KMS-11 (cell line): ENCODE results near the gene CFD.

Experiments used
- H2AFZ ChIP-seq: fragments of 200-600 bp; sonication (generic); 2 replicates; pipeline ENCODE4 v1.6.1; 2016; ENCODE audit warnings: antibody characterized with exemption, mixed run types, low read depth
- H3K27ac ChIP-seq: fragments of 200-600 bp; sonication (generic); 2 replicates; pipeline ENCODE4 v1.6.1; 2016; ENCODE audit warnings: mild to moderate bottlenecking, mixed run types
- H3K27me3 ChIP-seq: fragments of 200-600 bp; sonication (generic); 2 replicates; pipeline ENCODE4 v1.6.1; 2017; ENCODE audit warnings: mild to moderate bottlenecking, low read depth, mixed run types, moderate library complexity; ENCODE audit not compliant: insufficient read depth
- H3K36me3 ChIP-seq: fragments of 200-600 bp; sonication (generic); 2 replicates; pipeline ENCODE4 v1.6.1; 2017; ENCODE audit warnings: mild to moderate bottlenecking, mixed run types; ENCODE audit not compliant: insufficient read depth
- H3K4me1 ChIP-seq: fragments of 200-600 bp; sonication (generic); 2 replicates; pipeline ENCODE4 v1.6.1; 2016; ENCODE audit warnings: mild to moderate bottlenecking, low read depth, mixed run types; ENCODE audit not compliant: poor library complexity, severe bottlenecking
- H3K4me2 ChIP-seq: fragments of 200-600 bp; sonication (generic); 2 replicates; pipeline ENCODE4 v1.7.0; 2016; ENCODE audit warnings: mild to moderate bottlenecking, mixed run types
- H3K4me3 ChIP-seq: fragments of 200-600 bp; sonication (generic); IDR thresholded peaks from 2 replicates; pipeline ENCODE4 v1.6.1; 2017; ENCODE audit warnings: low read depth, low read length, mixed read lengths; ENCODE audit not compliant: insufficient read depth
- H3K79me2 ChIP-seq: fragments of 200-600 bp; sonication (generic); 2 replicates; pipeline ENCODE4 v1.6.1; 2016; ENCODE audit warnings: low read depth, mixed run types; ENCODE audit not compliant: insufficient read depth
- H3K9ac ChIP-seq: fragments of 200-600 bp; sonication (generic); 2 replicates; pipeline ENCODE4 v1.6.1; 2016; ENCODE audit warnings: mild to moderate bottlenecking, mixed run types
- H4K20me1 ChIP-seq: fragments of 200-600 bp; sonication (generic); 2 replicates; pipeline ENCODE4 v1.6.1; 2016; ENCODE audit warnings: mild to moderate bottlenecking, mixed run types; ENCODE audit not compliant: insufficient read depth
- TF ChIP-seq, protein P1 (sequence below): fragments of 200-600 bp; sonication (generic); conservative IDR thresholded peaks from 2 replicates; pipeline ENCODE4 v1.6.1; 2017; ENCODE audit warnings: low read depth, mild to moderate bottlenecking, antibody characterized with exemption, low read length, moderate library complexity, mixed read lengths

CFD gene

DNA sequence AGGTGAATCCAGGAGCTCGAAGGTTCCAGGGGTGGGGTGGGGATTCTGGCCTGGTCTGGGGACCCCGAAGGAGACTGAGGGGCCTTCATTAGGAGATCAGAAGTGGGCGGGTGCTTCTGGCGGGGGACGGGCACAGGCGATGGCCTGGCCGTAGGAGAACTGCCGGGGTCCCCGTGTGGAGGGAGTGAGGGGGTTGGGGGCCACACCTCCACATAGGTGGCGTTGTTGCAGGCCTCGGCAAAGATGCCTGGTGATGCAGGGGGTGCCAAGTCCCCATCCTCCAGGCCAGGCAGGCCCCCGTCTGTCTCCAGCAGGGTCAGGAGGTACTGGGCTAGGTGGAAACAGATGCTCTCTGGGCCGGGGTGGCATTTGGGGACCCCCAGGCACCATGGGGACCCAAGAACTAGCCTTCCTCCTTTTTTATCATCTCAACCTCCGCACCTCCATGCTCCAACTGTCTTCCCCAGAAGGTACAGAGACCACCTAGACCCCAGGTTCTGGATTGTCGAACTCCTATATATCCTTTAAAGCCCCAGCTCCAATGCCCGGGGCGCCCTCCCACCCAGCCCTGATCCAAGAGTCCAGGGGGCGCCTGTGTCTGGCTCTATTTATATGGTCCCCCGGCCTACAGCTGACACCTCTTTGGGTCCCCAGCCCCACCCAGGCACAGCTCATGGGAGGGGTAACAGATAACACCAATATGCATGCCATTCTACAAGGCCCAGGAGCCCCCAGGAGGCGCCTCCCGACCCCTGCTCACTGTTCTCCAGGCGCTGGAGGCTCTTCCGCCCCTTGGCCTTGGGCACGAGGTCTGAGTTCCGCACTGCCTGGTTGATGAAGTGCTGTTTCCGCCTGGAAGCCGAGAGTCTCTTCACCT lies 42.0 kb downstream of the CFD start:
- no peak overlapping the region for H3K4me3 ChIP-seq
- H3K27ac ChIP-seq, result no peak overlapping the region
- H3K4me1 ChIP-seq, result no peaks in the 10 kb centered on the region
- H3K27me3 ChIP-seq, result no peaks in the 10 kb centered on the region
- no peak overlapping the region for H3K4me2 ChIP-seq
- TF ChIP-seq, protein P1, sequence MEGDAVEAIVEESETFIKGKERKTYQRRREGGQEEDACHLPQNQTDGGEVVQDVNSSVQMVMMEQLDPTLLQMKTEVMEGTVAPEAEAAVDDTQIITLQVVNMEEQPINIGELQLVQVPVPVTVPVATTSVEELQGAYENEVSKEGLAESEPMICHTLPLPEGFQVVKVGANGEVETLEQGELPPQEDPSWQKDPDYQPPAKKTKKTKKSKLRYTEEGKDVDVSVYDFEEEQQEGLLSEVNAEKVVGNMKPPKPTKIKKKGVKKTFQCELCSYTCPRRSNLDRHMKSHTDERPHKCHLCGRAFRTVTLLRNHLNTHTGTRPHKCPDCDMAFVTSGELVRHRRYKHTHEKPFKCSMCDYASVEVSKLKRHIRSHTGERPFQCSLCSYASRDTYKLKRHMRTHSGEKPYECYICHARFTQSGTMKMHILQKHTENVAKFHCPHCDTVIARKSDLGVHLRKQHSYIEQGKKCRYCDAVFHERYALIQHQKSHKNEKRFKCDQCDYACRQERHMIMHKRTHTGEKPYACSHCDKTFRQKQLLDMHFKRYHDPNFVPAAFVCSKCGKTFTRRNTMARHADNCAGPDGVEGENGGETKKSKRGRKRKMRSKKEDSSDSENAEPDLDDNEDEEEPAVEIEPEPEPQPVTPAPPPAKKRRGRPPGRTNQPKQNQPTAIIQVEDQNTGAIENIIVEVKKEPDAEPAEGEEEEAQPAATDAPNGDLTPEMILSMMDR, result no peak
- H3K9ac ChIP-seq, result no peak overlapping the region
- H2AFZ ChIP-seq, result no peak overlapping the region
- no peaks in the 10 kb centered on the region for H3K79me2 ChIP-seq
- no peaks in the 10 kb centered on the region for H4K20me1 ChIP-seq
- no peaks in the 10 kb centered on the region for H3K36me3 ChIP-seq

- no peak overlapping the region for H3K27ac ChIP-seq
- TF ChIP-seq, protein P1, result no peak
- no peak overlapping the region for H3K9ac ChIP-seq
- H3K36me3 ChIP-seq, result no peaks in the 10 kb centered on the region
- H2AFZ ChIP-seq, result no peak overlapping the region
- H4K20me1 ChIP-seq, result no peaks in the 10 kb centered on the region
- H3K4me2 ChIP-seq, result no peak overlapping the region
- no peaks in the 10 kb centered on the region for H3K4me1 ChIP-seq
- no peaks in the 10 kb centered on the region for H3K27me3 ChIP-seq
- no peaks in the 10 kb centered on the region for H3K79me2 ChIP-seq
- H3K4me3 ChIP-seq, result no peak overlapping the region
Measured at GRCh38 chr19:902093-902370, 42.6 kb downstream of the CFD start.

DNA sequence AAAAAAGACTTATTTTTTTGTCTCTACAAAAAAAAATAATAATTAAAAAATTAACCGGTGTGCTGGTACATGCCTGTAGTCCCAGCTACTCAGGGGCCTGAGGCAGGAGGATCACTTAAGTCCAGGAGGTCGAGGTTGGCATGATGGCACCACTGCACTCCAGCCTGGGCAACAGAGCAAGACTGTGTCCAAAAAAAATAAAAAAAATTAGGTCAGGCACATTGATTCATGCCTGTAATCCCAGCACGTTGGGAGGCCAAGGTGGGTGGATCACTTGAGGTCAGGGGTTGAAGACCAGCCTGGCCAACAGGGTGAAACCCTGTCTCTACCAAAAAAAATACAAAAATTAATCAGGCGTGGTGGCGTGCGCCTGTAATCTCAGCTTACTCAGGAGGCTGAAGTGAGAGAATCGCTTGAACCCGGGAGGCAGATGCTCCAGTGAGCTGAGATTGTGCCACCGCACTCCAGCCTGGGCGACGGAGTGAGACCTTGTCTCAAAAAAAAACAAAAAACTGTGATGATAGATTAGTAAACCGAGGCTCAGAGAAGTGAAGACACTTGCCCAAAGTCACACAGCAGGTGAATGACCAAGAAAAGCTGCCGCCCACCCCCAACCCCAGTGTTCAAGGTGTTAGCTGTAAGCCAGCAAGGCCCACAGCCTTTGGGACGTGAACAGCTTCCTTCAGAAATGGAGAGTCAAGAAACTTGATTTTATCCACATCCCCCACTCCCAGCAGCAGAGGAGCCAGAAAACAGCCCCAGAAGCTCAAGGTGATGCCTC lies 43.2 kb downstream of the CFD start:
- Histone ChIP-seq H3K79me2 (no peaks in the 10 kb centered on the region), H3K9ac (no peak overlapping the region), H3K4me2 (no peak overlapping the region), H3K27ac (no peak overlapping the region), H3K36me3 (no peaks in the 10 kb centered on the region), H3K27me3 (no peaks in the 10 kb centered on the region), H3K4me3 (no peak overlapping the region), H4K20me1 (no peaks in the 10 kb centered on the region), H3K4me1 (no peaks in the 10 kb centered on the region), H2AFZ (no peak overlapping the region)
- TF ChIP-seq, protein P1, result no peak

- no peak overlapping the region for H3K4me2 ChIP-seq
- no peaks in the 10 kb centered on the region for H3K4me1 ChIP-seq
- no peaks in the 10 kb centered on the region for H3K36me3 ChIP-seq
- H4K20me1 ChIP-seq, result no peaks in the 10 kb centered on the region
- no peaks in the 10 kb centered on the region for H3K79me2 ChIP-seq
- H3K4me3 ChIP-seq, result no peak overlapping the region
- no peak overlapping the region for H2AFZ ChIP-seq
- no peak overlapping the region for H3K9ac ChIP-seq
- H3K27me3 ChIP-seq, result no peaks in the 10 kb centered on the region
- TF ChIP-seq, protein P1, result no peak
- no peak overlapping the region for H3K27ac ChIP-seq
Measured at GRCh38 chr19:903266-903797, 43.9 kb downstream of the CFD start.
